CD4-positive, alpha-beta memory T cell (primary cell): ENCODE measurements around the gene EBF4. TPM values are rescaled to one million over a fixed set of nuclear protein-coding genes. Genes with fewer than 3 reads are reported as not detected.

Experiments
- CTCF ChIA-PET: fragments of 350-600 bp; sonication (Branson Sonifier 250); formaldehyde crosslinking; loops from one replicate; lab custom pipeline; 2021; ENCODE audit warnings: inconsistent platforms; ENCODE audit not compliant: partially characterized antibody; lab: Charles Lee
- POLR2A ChIA-PET: fragments of 350-600 bp; sonication (Branson Sonifier 250); formaldehyde crosslinking; loops from one replicate; lab custom pipeline; 2021; ENCODE audit not compliant: partially characterized antibody; lab: Charles Lee
- DNase-seq, 5 donors: peaks; one replicate each; pipeline versions ENCODE4 v3.0.0 to v3.0.0-alpha.2; 2020 to 2022; ENCODE audit warnings: mixed read lengths in 1 of 5
- H3K27ac ChIP-seq: one replicate; pipeline ENCODE4 v1.7.0; 2013; ENCODE audit warnings: low read depth, low read length
- H3K27me3 ChIP-seq: 2 replicates; pipeline ENCODE4 v1.7.0; 2013; ENCODE audit warnings: mild to moderate bottlenecking, low read length, moderate library complexity; ENCODE audit not compliant: insufficient read depth
- H3K36me3 ChIP-seq: 2 replicates; pipeline ENCODE4 v1.7.0; 2013; ENCODE audit warnings: mild to moderate bottlenecking, low read length, moderate library complexity; ENCODE audit not compliant: insufficient read depth
- H3K4me1 ChIP-seq: 2 replicates; pipeline ENCODE4 v1.7.0; 2013; ENCODE audit warnings: mild to moderate bottlenecking, low read length, moderate library complexity; ENCODE audit not compliant: insufficient read depth
- H3K4me3 ChIP-seq, 2 donors: one replicate each; pipeline ENCODE4 v1.7.0; 2013; ENCODE audit warnings: low read length in 2 of 2, mild to moderate bottlenecking in 1 of 2
- H3K9me3 ChIP-seq, 2 donors: one replicate each; pipeline ENCODE4 v1.7.0; 2013; ENCODE audit warnings: low read length in 2 of 2, control low read depth in 1 of 2; ENCODE audit not compliant: control insufficient read depth in 1 of 2
- H3K27ac Mint-ChIP-seq, 7 donors: one replicate each; pipeline ENCODE4 v1.8.0; 2020 to 2021; ENCODE audit warnings: mixed read lengths in 7 of 7, mild to moderate bottlenecking in 6 of 7, inconsistent platforms in 3 of 7, moderate library complexity in 3 of 7
- H3K27me3 Mint-ChIP-seq, 2 donors: one replicate each; pipeline ENCODE4 v1.8.0; 2020 to 2021; ENCODE audit warnings: mixed read lengths in 2 of 2
- H3K36me3 Mint-ChIP-seq, 2 donors: one replicate each; pipeline ENCODE4 v1.8.0; 2020 to 2021; ENCODE audit warnings: mixed read lengths in 2 of 2, inconsistent platforms in 1 of 2, mild to moderate bottlenecking in 1 of 2
- H3K4me1 Mint-ChIP-seq, 4 donors: one replicate each; pipeline ENCODE4 v1.8.0; 2020 to 2021; ENCODE audit warnings: mixed read lengths in 4 of 4, mild to moderate bottlenecking in 1 of 4
- H3K4me3 Mint-ChIP-seq, 8 donors: one replicate each; pipeline ENCODE4 v1.8.0; 2020 to 2021; ENCODE audit warnings: mixed read lengths in 8 of 8, mild to moderate bottlenecking in 7 of 8, moderate library complexity in 6 of 8, inconsistent platforms in 3 of 8
- H3K9me3 Mint-ChIP-seq, 8 donors: one replicate each; pipeline ENCODE4 v1.8.0; 2020 to 2021; ENCODE audit warnings: mixed read lengths in 8 of 8, mild to moderate bottlenecking in 5 of 8, inconsistent platforms in 3 of 8, moderate library complexity in 1 of 8
- intact Hi-C: fragments of 100-400 bp; cut with micrococcal nuclease; formaldehyde crosslinking; loops from one replicate; pipeline ENCODE4 v1.15.1; 2023
- polyA plus RNA-seq, 2 donors: library from polyadenylated mRNA; unstranded; fragments of 300-500 nt; fragmentation: Illumina TruSeq; gene quantifications; one replicate each; pipeline ENCODE4 v1.2.3, GENCODE V29; 2021
- total RNA-seq, 2 experiments: library from RNA; stranded (reverse); gene quantifications; one replicate each; pipeline ENCODE4 v1.2.3, GENCODE V29; 2021

The EBF4 gene
- total and polyA plus RNA-seq, 4 experiments from 2014 or later, result 0.65 to 3.1 (median 2.8) TPM; not detected in 1

DNA sequence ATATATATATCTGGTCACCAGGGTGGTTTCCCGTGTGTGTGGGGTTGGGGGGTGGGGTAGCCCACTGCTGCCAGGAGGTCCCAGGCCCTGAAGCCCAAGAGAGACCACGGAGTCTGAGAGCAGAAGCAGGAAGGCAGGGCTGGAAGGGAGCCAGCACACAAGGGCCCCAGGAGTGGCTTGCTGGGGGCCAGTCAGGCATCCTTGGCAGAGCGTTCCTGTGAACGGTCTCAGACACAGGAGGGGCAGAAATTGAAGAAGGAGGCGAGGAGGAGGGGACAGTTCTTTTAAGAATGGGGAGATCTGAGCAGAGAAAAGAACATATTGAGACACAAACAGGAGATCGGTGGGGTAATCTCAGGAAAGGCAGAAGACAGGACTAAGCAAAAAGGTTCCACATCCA lies 1.9 kb upstream of the EBF4 start:
- intact Hi-C loops, result loop anchor here (10.0 kb wide), 1 partner anchor 424 kb away; no protein-coding TSS in a partner anchor
- H3K4me1 Mint-ChIP-seq, result peaks cover 13 to 30% (median 27%) of the 10 kb centered on the region in 4 donors
- H3K27ac ChIP-seq, result no peak overlapping the region
- H3K4me3 Mint-ChIP-seq, result peak overlapping the region; percentile 88 to 96 (median 91)
- peaks cover 16 to 38% of the 10 kb centered on the region in 2 donors for H3K27me3 Mint-ChIP-seq
- peaks cover 18% of the 10 kb centered on the region for H3K27me3 ChIP-seq
- ChIA-PET POLR2A (no interaction called here), CTCF (interaction anchor here (0.9 to 7.8 kb wide), 3 partner anchors 39 to 143 kb away, joined by 3 to 99 read pairs (median 3); no protein-coding TSS in a partner anchor)
- H3K4me3 ChIP-seq, result no peak overlapping the region
- H3K36me3 ChIP-seq, result no peaks in the 10 kb centered on the region
- peak overlapping the region in 4 of 7 donors; percentile 5 to 70 (median 58) for H3K27ac Mint-ChIP-seq
- H3K36me3 Mint-ChIP-seq, result peaks cover 0 to 3% of the 10 kb centered on the region in 2 donors
- DNase-seq, result no peak
- H3K9me3 Mint-ChIP-seq, result peaks cover 0 to 2% (median 0%) of the 10 kb centered on the region in 8 donors
- peaks cover 16% of the 10 kb centered on the region for H3K4me1 ChIP-seq
- no peaks in the 10 kb centered on the region for H3K9me3 ChIP-seq

DNA sequence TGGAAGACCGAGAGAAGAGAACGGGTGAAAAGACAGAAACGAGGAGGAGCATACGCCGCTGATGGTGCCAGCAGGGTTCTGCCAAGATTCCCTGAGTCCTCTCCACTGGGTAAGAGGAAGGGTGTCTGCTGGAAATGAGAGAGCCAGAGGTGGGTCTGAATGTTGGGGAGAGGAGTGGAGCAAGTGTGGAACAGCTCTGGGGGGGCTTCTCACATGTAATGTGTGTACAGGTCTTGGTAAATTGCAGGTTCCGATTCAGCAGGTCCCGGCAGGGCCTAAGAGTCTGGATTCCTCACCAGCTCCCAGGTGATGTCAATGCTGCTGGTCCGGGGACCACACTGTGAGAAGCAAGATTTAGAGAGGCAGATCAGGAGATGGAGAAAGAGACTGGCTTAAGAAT lies 1.5 kb upstream of the EBF4 start:
- peak overlapping the region; percentile 88 to 96 (median 91) for H3K4me3 Mint-ChIP-seq
- no peak overlapping the region for H3K27ac ChIP-seq
- H3K4me1 ChIP-seq, result peaks cover 16% of the 10 kb centered on the region
- H3K4me3 ChIP-seq, result no peak overlapping the region
- no peaks in the 10 kb centered on the region for H3K9me3 ChIP-seq
- POLR2A ChIA-PET, result interaction anchor here (1.3 kb wide), 1 partner anchor 51 kb away, joined by 5 read pairs; no protein-coding TSS in a partner anchor
- peaks cover 19% of the 10 kb centered on the region for H3K27me3 ChIP-seq
- H3K27me3 Mint-ChIP-seq, result peaks cover 20 to 42% of the 10 kb centered on the region in 2 donors
- H3K36me3 Mint-ChIP-seq, result peaks cover 0 to 3% of the 10 kb centered on the region in 2 donors
- H3K4me1 Mint-ChIP-seq, result peaks cover 13 to 30% (median 27%) of the 10 kb centered on the region in 4 donors
- H3K36me3 ChIP-seq, result no peaks in the 10 kb centered on the region
- H3K27ac Mint-ChIP-seq, result peak overlapping the region; percentile 1 to 89 (median 70)
- no peak for DNase-seq
- H3K9me3 Mint-ChIP-seq, result peaks cover 0 to 2% (median 0%) of the 10 kb centered on the region in 8 donors
- intact Hi-C loops, result loop anchor here (10.0 kb wide), 1 partner anchor 424 kb away; no protein-coding TSS in a partner anchor
- CTCF ChIA-PET, result interaction anchor here (7.8 kb wide), 1 partner anchor 51 kb away, joined by 99 read pairs; no protein-coding TSS in a partner anchor

DNA sequence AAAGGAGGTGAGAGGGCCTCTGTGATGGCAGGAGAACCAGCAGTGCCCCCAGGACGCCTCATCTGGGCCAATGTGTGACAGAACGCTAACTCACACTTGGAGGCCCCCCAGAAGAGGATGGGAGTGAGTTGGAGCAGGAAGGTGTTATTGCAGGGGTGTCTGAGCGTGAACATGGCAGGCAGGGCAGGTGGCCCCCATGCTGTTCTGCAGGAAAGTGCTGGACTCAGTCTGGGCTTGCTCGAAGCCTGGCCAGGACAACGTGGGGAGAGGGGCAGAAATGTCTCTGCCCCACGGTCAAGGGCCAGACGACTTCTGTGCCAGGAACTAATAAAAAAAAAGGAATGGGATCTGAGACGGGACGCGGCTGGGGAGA lies 931 bp upstream of the EBF4 start:
- CTCF ChIA-PET, result interaction anchor here (7.8 kb wide), 1 partner anchor 50 kb away, joined by 99 read pairs; no protein-coding TSS in a partner anchor

GRCh38 chr20:2692886-2693285 lies 306 bp downstream of the EBF4 start:
- ChIA-PET CTCF (interaction anchor here (2.0 to 3.0 kb wide), 2 partner anchors 36 to 51 kb away, joined by 8 to 9 read pairs; no protein-coding TSS in a partner anchor), POLR2A (interaction anchor here (1.1 to 1.8 kb wide), 5 partner anchors 29 to 59 kb away, joined by 3 to 10 read pairs (median 5); partner anchors contain the start of genes IDH3B and NOP56)
- Histone ChIP-seq H3K27ac (no peak overlapping the region), H3K4me1 (peaks cover 11% of the 10 kb centered on the region), H3K9me3 (no peaks in the 10 kb centered on the region), H3K4me3 (no peak overlapping the region), H3K27me3 (peaks cover 19% of the 10 kb centered on the region), H3K36me3 (no peaks in the 10 kb centered on the region)
- Mint-ChIP-seq H3K4me3 (no peak overlapping the region), H3K4me1 (peaks cover 11 to 26% (median 23%) of the 10 kb centered on the region in 4 donors), H3K27ac (no peak overlapping the region), H3K9me3 (peaks cover 0 to 2% (median 0%) of the 10 kb centered on the region in 8 donors), H3K27me3 (peaks cover 23 to 44% of the 10 kb centered on the region in 2 donors), H3K36me3 (peaks cover 0 to 3% of the 10 kb centered on the region in 2 donors)
- DNase-seq, result peak in 3 of 5 donors; percentile 24 to 37 (median 34)
- intact Hi-C loops, result loop anchor here (1.0 to 10.0 kb wide), 2 partner anchors 48 to 422 kb away; no protein-coding TSS in a partner anchor

More for the DNA sequence above, 931 bp upstream of the EBF4 start:
- intact Hi-C loops, result loop anchor here (10.0 kb wide), 1 partner anchor 423 kb away; no protein-coding TSS in a partner anchor
- peaks cover 0 to 3% of the 10 kb centered on the region in 2 donors for H3K36me3 Mint-ChIP-seq
- no peak for DNase-seq
- peaks cover 13 to 30% (median 27%) of the 10 kb centered on the region in 4 donors for H3K4me1 Mint-ChIP-seq
- Histone ChIP-seq H3K36me3 (no peaks in the 10 kb centered on the region), H3K27ac (no peak overlapping the region), H3K4me3 (no peak overlapping the region), H3K27me3 (peaks cover 19% of the 10 kb centered on the region), H3K4me1 (peaks cover 16% of the 10 kb centered on the region), H3K9me3 (no peaks in the 10 kb centered on the region)
- peak overlapping the region; percentile 88 to 96 (median 91) for H3K4me3 Mint-ChIP-seq
- H3K27ac Mint-ChIP-seq, result peak overlapping the region in 6 of 7 donors; percentile 70 to 93 (median 89)
- H3K9me3 Mint-ChIP-seq, result peaks cover 0 to 2% (median 0%) of the 10 kb centered on the region in 8 donors
- POLR2A ChIA-PET, result interaction anchor here (0.8 to 1.3 kb wide), 3 partner anchors 26 to 50 kb away, joined by 3 to 5 read pairs (median 3); partner anchors contain the start of gene IDH3B
- H3K27me3 Mint-ChIP-seq, result peaks cover 23 to 41% of the 10 kb centered on the region in 2 donors

DNA sequence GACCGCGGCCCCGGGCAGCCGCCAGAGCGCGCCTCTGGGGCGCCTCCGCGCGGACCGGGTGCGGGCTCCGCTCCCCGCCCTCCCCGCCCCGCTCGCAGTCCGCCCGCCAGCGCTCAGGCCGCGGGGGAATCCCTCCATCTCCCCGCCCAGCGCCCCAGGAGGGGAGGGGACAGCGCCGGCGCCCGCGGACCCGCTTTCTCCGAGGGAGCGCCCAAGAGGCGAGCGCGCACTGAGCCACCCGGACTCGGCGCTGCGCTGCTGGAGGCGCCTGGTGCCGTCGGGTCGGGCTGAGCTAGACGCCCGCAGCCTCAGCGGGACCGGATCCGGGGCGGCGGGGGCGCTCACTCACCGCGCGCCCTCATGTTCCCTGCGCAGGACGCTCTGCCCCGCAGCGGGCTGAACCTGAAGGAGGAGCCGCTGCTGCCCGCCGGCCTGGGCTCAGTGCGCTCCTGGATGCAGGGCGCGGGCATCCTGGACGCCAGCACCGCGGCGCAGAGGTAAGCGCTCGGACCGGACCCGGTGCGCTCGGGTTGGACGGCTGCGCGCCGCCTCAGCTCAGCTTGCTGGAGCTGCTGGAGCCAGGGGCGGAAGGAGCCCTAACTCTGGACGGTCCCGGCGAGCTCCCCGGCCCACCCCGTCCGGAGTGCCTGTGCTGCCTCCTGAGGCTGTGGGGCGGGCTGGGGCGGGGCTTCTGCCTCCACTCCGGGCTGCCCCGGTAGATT lies 867 bp downstream of the EBF4 start:
- peak; percentile 39 to 63 (median 41) for DNase-seq
- ChIA-PET POLR2A (interaction anchor here (1.0 to 1.8 kb wide), 7 partner anchors 25 to 59 kb away, joined by 3 to 10 read pairs (median 5); partner anchors contain the start of genes IDH3B and NOP56), CTCF (interaction anchor here (1.1 to 3.0 kb wide), 3 partner anchors 36 to 59 kb away, joined by 3 to 9 read pairs (median 8); no protein-coding TSS in a partner anchor)
- H3K4me1 ChIP-seq, result peaks cover 6% of the 10 kb centered on the region
- H3K4me1 Mint-ChIP-seq, result peaks cover 10 to 20% (median 17%) of the 10 kb centered on the region in 4 donors
- peaks cover 0 to 3% of the 10 kb centered on the region in 2 donors for H3K36me3 Mint-ChIP-seq
- no peak overlapping the region for H3K27ac Mint-ChIP-seq
- intact Hi-C loops, result loop anchor here (1.0 to 10.0 kb wide), 2 partner anchors 48 to 421 kb away; no protein-coding TSS in a partner anchor
- H3K9me3 Mint-ChIP-seq, result peaks cover 0 to 2% (median 0%) of the 10 kb centered on the region in 8 donors
- H3K27me3 Mint-ChIP-seq, result peaks cover 25 to 40% of the 10 kb centered on the region in 2 donors
- no peak overlapping the region for H3K27ac ChIP-seq
- no peaks in the 10 kb centered on the region for H3K36me3 ChIP-seq
- H3K27me3 ChIP-seq, result peaks cover 19% of the 10 kb centered on the region
- H3K9me3 ChIP-seq, result no peaks in the 10 kb centered on the region
- peak overlapping the region in 2 of 8 donors; percentile 25 to 32 for H3K4me3 Mint-ChIP-seq
- H3K4me3 ChIP-seq, result no peak overlapping the region

DNA sequence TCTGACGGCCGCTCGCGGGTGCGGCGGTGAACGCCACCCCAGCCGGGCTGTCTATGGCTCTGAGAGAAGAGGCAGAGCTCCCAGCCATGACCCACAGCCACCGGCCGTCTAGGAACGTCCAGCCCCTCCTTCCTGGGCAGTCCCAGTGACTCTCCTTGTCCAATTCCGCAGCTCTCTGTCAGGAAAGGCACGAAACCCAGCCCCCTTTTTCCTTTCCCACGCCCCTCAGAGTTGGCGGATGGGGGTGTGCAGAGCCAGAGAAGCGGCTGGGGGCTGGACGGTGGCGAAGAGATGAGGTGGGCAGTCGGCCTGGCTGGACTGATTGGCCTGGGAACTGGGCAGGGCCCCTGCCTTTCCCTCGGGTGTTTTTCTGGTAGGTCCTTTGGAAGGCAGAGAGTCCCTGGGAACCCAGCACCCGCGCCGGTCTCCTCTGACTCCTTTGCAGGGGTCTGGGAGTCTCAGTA lies 1.5 kb downstream of the EBF4 start:
- Mint-ChIP-seq H3K4me3 (peak overlapping the region in 4 of 8 donors; percentile 25 to 39 (median 30)), H3K36me3 (peaks cover 0 to 3% of the 10 kb centered on the region in 2 donors), H3K27ac (no peak overlapping the region), H3K4me1 (peaks cover 10 to 18% (median 16%) of the 10 kb centered on the region in 4 donors), H3K9me3 (peaks cover 0 to 2% (median 0%) of the 10 kb centered on the region in 8 donors), H3K27me3 (peaks cover 25 to 40% of the 10 kb centered on the region in 2 donors)
- intact Hi-C loops, result loop anchor here (10.0 kb wide), 1 partner anchor 421 kb away; no protein-coding TSS in a partner anchor
- H3K4me3 ChIP-seq, result no peak overlapping the region
- H3K36me3 ChIP-seq, result no peaks in the 10 kb centered on the region
- H3K27ac ChIP-seq, result no peak overlapping the region
- H3K27me3 ChIP-seq, result peaks cover 19% of the 10 kb centered on the region
- ChIA-PET POLR2A (interaction anchor here (1.0 to 1.8 kb wide), 6 partner anchors 24 to 58 kb away, joined by 3 to 10 read pairs (median 5); partner anchors contain the start of gene IDH3B), CTCF (interaction anchor here (1.1 to 3.0 kb wide), 3 partner anchors 35 to 59 kb away, joined by 3 to 9 read pairs (median 8); no protein-coding TSS in a partner anchor)
- peaks cover 4% of the 10 kb centered on the region for H3K4me1 ChIP-seq
- no peak for DNase-seq
- no peaks in the 10 kb centered on the region for H3K9me3 ChIP-seq
